SK-N-SH treated with all-trans-retinoic acid at 6 μM for 48 hours (cell line): ENCODE results near the gene ATP1B4.

ENCODE experiments used
- ATAC-seq: fragments of 200-7000 bp; cut with Tn5 transposase; 3 replicates; pipeline ENCODE4 v1.9.1; 2020; ENCODE audit warnings: mild to moderate bottlenecking, moderate library complexity
- ARNTL ChIP-seq: fragments of 450-650 bp; formaldehyde crosslinking; IDR thresholded peaks from 2 replicates; pipeline ENCODE4 v1.5.0; 2020; ENCODE audit warnings: low read depth, mild to moderate bottlenecking, moderate library complexity, borderline replicate concordance
- BACH2 ChIP-seq: fragments of 250-450 bp; sonication (Bioruptor Pico); IDR thresholded peaks from 2 replicates; pipeline ENCODE4 v1.9.0; 2021; ENCODE audit warnings: mild to moderate bottlenecking, borderline replicate concordance
- CSDC2 ChIP-seq: fragments of 250-450 bp; sonication (Bioruptor Pico); IDR thresholded peaks from 2 replicates; pipeline ENCODE4 v1.5.0; 2020; ENCODE audit warnings: mild to moderate bottlenecking, moderate library complexity
- GLIS3 ChIP-seq: fragments of 250-450 bp; sonication (Bioruptor Pico); IDR thresholded peaks from 2 replicates; pipeline ENCODE4 v1.5.0; 2020; ENCODE audit warnings: mild to moderate bottlenecking, moderate library complexity
- OSR1 ChIP-seq: fragments of 250-450 bp; sonication (Bioruptor Pico); IDR thresholded peaks from 2 replicates; pipeline ENCODE4 v1.8.0; 2022; ENCODE audit warnings: moderate library complexity, mild to moderate bottlenecking, inconsistent platforms
- PPARA ChIP-seq: fragments of 250-450 bp; sonication (Bioruptor Pico); IDR thresholded peaks from 2 replicates; pipeline ENCODE4 v1.5.0; 2020; ENCODE audit warnings: mild to moderate bottlenecking, borderline replicate concordance
- RARB ChIP-seq: fragments of 250-450 bp; sonication (Bioruptor Pico); IDR thresholded peaks from 2 replicates; pipeline ENCODE4 v1.8.0; 2021; ENCODE audit warnings: mild to moderate bottlenecking, moderate library complexity
- SNAI2 ChIP-seq: fragments of 250-450 bp; sonication (Bioruptor Pico); IDR thresholded peaks from 2 replicates; pipeline ENCODE4 v1.5.0; 2020; ENCODE audit warnings: mild to moderate bottlenecking, moderate library complexity
- TCF4 ChIP-seq: fragments of 250-450 bp; sonication (Bioruptor Pico); IDR thresholded peaks from 2 replicates; pipeline ENCODE4 v1.8.0; 2021; ENCODE audit warnings: mild to moderate bottlenecking, moderate library complexity, borderline replicate concordance
- TOX ChIP-seq: fragments of 250-450 bp; sonication (Bioruptor Pico); IDR thresholded peaks from 2 replicates; pipeline ENCODE4 v1.8.0; 2021; ENCODE audit warnings: mild to moderate bottlenecking, moderate library complexity, borderline replicate concordance
- ZFP30 ChIP-seq: fragments of 450-650 bp; formaldehyde crosslinking; IDR thresholded peaks from 2 replicates; pipeline ENCODE4 v1.5.0; 2022; ENCODE audit warnings: mild to moderate bottlenecking, moderate library complexity
- ZNF565 ChIP-seq: fragments of 450-650 bp; formaldehyde crosslinking; conservative IDR thresholded peaks from 2 replicates; pipeline ENCODE4 v1.5.0; 2020; ENCODE audit warnings: low read depth, mild to moderate bottlenecking, moderate library complexity
- ZNF70 ChIP-seq: fragments of 450-650 bp; formaldehyde crosslinking; IDR thresholded peaks from 2 replicates; pipeline ENCODE4 v1.5.0; 2020; ENCODE audit warnings: mild to moderate bottlenecking, moderate library complexity
- ZNF8 ChIP-seq: fragments of 450-650 bp; formaldehyde crosslinking; IDR thresholded peaks from 2 replicates; pipeline ENCODE4 v1.5.0; 2020; ENCODE audit warnings: mild to moderate bottlenecking, moderate library complexity
- TF ChIP-seq, protein P1 (sequence below): fragments of 250-450 bp; sonication (Bioruptor Pico); IDR thresholded peaks from 2 replicates; pipeline ENCODE4 v1.5.1; 2021; ENCODE audit warnings: mild to moderate bottlenecking, moderate library complexity
- TF ChIP-seq, protein P2 (sequence below): fragments of 250-450 bp; sonication (Bioruptor Pico); IDR thresholded peaks from 2 replicates; pipeline ENCODE4 v1.8.0; 2020; ENCODE audit warnings: mild to moderate bottlenecking, moderate library complexity, borderline replicate concordance
- TF ChIP-seq, protein P3 (sequence below): fragments of 250-450 bp; sonication (Bioruptor Pico); IDR thresholded peaks from 2 replicates; pipeline ENCODE4 v1.8.0; 2021; ENCODE audit warnings: low read depth, mild to moderate bottlenecking, moderate library complexity, borderline replicate concordance
- TF ChIP-seq, protein P4 (sequence below): fragments of 250-450 bp; sonication (Bioruptor Pico); IDR thresholded peaks from 2 replicates; pipeline ENCODE4 v1.5.1; 2020; ENCODE audit warnings: low read depth, mild to moderate bottlenecking, moderate library complexity

Gene ATP1B4

DNA sequence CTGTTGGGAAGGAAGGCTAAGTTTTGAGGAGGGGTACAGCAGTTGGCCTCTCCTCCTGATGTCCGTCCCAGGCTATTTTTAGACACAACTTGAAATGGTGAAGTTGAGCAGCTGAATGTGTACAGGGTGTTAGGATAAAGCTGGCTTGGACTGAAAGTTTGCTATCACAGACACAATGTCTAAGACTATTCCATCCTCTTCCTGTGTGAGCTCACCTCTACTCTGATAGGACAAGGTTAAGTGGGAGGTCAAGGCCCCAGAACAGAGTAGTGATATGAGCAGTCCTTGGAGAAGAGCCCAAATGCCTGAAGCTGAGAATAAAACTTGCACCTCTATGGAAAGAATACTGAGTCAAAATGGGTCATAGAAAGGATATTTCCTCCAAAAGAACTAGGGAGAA lies 4.1 kb downstream of the ATP1B4 start:
- TF ChIP-seq ZFP30 (CRISPR knock-in tag) (no peak), ZNF70 (CRISPR knock-in tag) (no peak), TOX (CRISPR knock-in tag) (no peak)
- no peak for ATAC-seq

DNA sequence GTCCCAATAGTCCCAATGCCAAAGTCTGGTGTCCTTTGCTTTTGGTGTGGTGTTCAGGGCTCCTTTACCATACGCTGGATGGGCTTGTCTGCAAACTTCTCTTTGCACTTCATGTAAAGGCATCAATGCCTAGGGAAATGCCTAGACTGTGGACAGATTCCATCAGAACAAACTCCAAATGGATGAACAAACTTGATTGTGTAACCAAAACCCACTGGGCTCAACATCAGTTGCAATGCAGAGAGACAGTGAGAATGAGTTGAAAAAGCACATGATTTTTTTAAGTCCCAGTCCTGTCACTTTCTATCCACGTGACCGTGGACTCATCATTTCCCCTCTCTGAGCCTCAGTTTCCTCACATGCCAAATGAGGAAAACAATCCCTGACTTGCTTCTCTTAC lies 4.9 kb downstream of the ATP1B4 start:
- ATAC-seq = no peak
- TF ChIP-seq, protein P1, sequence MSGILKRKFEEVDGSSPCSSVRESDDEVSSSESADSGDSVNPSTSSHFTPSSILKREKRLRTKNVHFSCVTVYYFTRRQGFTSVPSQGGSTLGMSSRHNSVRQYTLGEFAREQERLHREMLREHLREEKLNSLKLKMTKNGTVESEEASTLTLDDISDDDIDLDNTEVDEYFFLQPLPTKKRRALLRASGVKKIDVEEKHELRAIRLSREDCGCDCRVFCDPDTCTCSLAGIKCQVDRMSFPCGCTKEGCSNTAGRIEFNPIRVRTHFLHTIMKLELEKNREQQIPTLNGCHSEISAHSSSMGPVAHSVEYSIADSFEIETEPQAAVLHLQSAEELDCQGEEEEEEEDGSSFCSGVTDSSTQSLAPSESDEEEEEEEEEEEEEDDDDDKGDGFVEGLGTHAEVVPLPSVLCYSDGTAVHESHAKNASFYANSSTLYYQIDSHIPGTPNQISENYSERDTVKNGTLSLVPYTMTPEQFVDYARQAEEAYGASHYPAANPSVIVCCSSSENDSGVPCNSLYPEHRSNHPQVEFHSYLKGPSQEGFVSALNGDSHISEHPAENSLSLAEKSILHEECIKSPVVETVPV (CRISPR knock-in tag) = no peak
- TF ChIP-seq ARNTL (CRISPR knock-in tag) (no peak), TCF4 (no peak), BACH2 (no peak), ZNF70 (CRISPR knock-in tag) (no peak), RARB (no peak), GLIS3 (CRISPR knock-in tag) (no peak), PPARA (no peak), ZNF8 (CRISPR knock-in tag) (no peak), ZNF565 (CRISPR knock-in tag) (no peak), ZFP30 (CRISPR knock-in tag) (no peak)
- TF ChIP-seq, protein P2, sequence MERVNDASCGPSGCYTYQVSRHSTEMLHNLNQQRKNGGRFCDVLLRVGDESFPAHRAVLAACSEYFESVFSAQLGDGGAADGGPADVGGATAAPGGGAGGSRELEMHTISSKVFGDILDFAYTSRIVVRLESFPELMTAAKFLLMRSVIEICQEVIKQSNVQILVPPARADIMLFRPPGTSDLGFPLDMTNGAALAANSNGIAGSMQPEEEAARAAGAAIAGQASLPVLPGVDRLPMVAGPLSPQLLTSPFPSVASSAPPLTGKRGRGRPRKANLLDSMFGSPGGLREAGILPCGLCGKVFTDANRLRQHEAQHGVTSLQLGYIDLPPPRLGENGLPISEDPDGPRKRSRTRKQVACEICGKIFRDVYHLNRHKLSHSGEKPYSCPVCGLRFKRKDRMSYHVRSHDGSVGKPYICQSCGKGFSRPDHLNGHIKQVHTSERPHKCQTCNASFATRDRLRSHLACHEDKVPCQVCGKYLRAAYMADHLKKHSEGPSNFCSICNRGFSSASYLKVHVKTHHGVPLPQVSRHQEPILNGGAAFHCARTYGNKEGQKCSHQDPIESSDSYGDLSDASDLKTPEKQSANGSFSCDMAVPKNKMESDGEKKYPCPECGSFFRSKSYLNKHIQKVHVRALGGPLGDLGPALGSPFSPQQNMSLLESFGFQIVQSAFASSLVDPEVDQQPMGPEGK (CRISPR knock-in tag) = no peak
- TF ChIP-seq, protein P3, sequence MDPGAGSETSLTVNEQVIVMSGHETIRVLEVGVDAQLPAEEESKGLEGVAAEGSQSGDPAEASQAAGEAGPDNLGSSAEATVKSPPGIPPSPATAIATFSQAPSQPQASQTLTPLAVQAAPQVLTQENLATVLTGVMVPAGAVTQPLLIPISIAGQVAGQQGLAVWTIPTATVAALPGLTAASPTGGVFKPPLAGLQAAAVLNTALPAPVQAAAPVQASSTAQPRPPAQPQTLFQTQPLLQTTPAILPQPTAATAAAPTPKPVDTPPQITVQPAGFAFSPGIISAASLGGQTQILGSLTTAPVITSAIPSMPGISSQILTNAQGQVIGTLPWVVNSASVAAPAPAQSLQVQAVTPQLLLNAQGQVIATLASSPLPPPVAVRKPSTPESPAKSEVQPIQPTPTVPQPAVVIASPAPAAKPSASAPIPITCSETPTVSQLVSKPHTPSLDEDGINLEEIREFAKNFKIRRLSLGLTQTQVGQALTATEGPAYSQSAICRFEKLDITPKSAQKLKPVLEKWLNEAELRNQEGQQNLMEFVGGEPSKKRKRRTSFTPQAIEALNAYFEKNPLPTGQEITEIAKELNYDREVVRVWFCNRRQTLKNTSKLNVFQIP (CRISPR knock-in tag) = no peak

DNA sequence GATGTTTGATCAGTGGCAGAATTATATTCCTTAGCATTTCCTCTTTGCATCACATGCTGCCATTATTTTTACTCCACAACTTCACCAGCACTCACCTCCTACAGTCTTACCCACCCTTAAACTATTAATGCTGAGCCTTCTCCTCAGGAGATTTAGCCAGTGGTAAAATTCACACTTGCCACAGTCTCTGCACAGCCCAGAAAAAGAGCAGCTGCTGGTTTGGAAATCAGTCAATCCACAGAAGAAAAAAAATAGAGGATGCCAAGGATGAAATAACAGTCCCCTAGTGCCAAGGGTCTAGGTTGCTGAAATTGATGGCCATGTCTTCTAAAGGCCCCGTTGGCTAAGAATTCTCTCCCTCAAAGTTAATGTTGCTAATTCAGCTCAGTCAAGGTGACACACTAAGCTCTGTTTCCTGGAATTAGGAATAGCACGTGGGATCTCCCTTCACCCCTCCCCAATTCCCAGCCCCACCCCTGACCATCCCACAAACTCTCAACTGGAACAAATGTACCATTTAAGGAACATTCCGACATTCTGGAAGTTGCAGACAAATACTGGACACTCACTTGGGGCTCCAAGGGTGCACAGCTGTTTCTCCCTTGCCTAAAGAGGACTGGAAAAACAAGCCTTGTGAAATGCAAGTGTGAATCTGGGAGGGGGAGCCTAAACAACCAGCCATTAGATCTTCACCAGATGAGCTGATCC lies 5.7 kb downstream of the ATP1B4 start:
- no peak for ATAC-seq
- TF ChIP-seq TOX (CRISPR knock-in tag) = no peak
- TF ChIP-seq, protein P4, sequence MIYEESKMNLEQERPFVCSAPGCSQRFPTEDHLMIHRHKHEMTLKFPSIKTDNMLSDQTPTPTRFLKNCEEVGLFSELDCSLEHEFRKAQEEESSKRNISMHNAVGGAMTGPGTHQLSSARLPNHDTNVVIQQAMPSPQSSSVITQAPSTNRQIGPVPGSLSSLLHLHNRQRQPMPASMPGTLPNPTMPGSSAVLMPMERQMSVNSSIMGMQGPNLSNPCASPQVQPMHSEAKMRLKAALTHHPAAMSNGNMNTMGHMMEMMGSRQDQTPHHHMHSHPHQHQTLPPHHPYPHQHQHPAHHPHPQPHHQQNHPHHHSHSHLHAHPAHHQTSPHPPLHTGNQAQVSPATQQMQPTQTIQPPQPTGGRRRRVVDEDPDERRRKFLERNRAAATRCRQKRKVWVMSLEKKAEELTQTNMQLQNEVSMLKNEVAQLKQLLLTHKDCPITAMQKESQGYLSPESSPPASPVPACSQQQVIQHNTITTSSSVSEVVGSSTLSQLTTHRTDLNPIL (CRISPR knock-in tag) = no peak
- no peak for TF ChIP-seq OSR1 (CRISPR knock-in tag)
- no peak for TF ChIP-seq ZFP30 (CRISPR knock-in tag)
- TF ChIP-seq, protein P2 (CRISPR knock-in tag) = no peak
- TF ChIP-seq, protein P3 (CRISPR knock-in tag) = no peak
- no peak for TF ChIP-seq SNAI2 (CRISPR knock-in tag)
- no peak for TF ChIP-seq CSDC2 (CRISPR knock-in tag)
- no peak for TF ChIP-seq ZNF70 (CRISPR knock-in tag)
- no peak for TF ChIP-seq ZNF565 (CRISPR knock-in tag)
- TF ChIP-seq TCF4 = no peak
- TF ChIP-seq PPARA = no peak
